Measurements from ENCODE around the gene PPP1R9B. TPM values are rescaled to one million over a fixed set of nuclear protein-coding genes. Genes with fewer than 3 reads are reported as not detected.

Gene PPP1R9B
- total and polyA plus RNA-seq, 2 donors (not counting 1 experiment from before 2014, with no cell fraction given): 80.7 to 220 TPM

DNA sequence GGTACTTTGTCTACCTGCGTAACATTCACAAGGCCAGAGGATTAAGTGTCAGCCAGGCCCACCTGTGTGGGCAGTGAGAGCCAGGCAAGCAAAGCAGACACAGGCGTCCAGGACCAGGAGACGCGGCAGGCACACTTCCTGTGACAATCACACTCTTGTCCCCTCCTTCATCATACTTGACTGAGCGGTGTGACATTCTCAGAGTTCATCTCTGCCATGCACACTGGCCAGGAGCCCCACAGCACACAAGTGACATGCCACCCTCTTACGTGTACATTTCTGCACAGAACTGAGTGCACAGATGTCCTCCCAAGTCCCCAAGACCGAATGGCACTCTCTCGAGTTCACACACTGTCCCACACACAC is 8.7 kb downstream of the PPP1R9B start:
- WGBS (ENCODE audit: insufficient coverage): 41% methylated on average over 6 of the region's 8 CpGs
- Histone ChIP-seq H3K9ac (ENCODE audit: low read length) (no peak overlapping the region), H4K20me1 (ENCODE audit: control insufficient read depth, insufficient read depth, low read length, poor library complexity, severe bottlenecking) (peaks cover 100% of the 10 kb centered on the region), H3K9me3 (ENCODE audit: control extremely low read depth in 1 of 3, control insufficient read depth in 2 of 3, insufficient read depth in 1 of 3, low read length in 2 of 3) (no peaks in the 10 kb centered on the region), H3K4me2 (replicated peaks; ENCODE audit: low read depth, low read length, poor library complexity, severe bottlenecking) (peak overlapping the region; percentile 50), H3K36me3 (replicated peaks in 1 of 2; ENCODE audit: control extremely low read depth in 1 of 2, control insufficient read depth in 1 of 2, extremely low read depth in 1 of 2, insufficient read depth in 2 of 2, low read length in 1 of 2) (peaks cover 4 to 96% of the 10 kb centered on the region in 2 experiments), H2AFZ (ENCODE audit: insufficient read depth, low read depth, low read length, poor library complexity, severe bottlenecking) (no peak overlapping the region), H3K4me3 (ENCODE audit: control extremely low read depth in 1 of 5, extremely low read depth in 1 of 5, insufficient read depth in 1 of 5, low read depth in 2 of 5, low read length in 4 of 5) (no peak overlapping the region), H3K27me3 (replicated peaks in 1 of 4; ENCODE audit: control extremely low read depth in 1 of 4, control insufficient read depth in 3 of 4, insufficient read depth in 4 of 4, low read length in 3 of 4) (no peaks in the 10 kb centered on the region), H3K27ac (ENCODE audit: low read length in 2 of 2) (peak overlapping the region in 1 of 2 donors; percentile 47), H3K4me1 (ENCODE audit: control insufficient read depth in 2 of 2, insufficient read depth in 2 of 2, low read length in 2 of 2) (peaks cover 66 to 75% of the 10 kb centered on the region in 2 donors), H3K79me2 (ENCODE audit: control insufficient read depth, insufficient read depth, low read length) (peaks cover 73% of the 10 kb centered on the region)
- TF ChIP-seq EZH2 (IDR thresholded peaks at IDR 0.05; ENCODE audit: borderline replicate concordance, insufficient read depth, low read depth, low read length, poor library complexity, severe bottlenecking): no peak
- TF ChIP-seq, protein P1, sequence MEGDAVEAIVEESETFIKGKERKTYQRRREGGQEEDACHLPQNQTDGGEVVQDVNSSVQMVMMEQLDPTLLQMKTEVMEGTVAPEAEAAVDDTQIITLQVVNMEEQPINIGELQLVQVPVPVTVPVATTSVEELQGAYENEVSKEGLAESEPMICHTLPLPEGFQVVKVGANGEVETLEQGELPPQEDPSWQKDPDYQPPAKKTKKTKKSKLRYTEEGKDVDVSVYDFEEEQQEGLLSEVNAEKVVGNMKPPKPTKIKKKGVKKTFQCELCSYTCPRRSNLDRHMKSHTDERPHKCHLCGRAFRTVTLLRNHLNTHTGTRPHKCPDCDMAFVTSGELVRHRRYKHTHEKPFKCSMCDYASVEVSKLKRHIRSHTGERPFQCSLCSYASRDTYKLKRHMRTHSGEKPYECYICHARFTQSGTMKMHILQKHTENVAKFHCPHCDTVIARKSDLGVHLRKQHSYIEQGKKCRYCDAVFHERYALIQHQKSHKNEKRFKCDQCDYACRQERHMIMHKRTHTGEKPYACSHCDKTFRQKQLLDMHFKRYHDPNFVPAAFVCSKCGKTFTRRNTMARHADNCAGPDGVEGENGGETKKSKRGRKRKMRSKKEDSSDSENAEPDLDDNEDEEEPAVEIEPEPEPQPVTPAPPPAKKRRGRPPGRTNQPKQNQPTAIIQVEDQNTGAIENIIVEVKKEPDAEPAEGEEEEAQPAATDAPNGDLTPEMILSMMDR (IDR thresholded peaks at IDR 0.05): no peak
- Mint-ChIP-seq H3K9me3 (ENCODE audit: insufficient read depth) (no peaks in the 10 kb centered on the region), H3K4me3 (peak overlapping the region; percentile 55), H3K27ac (peak overlapping the region; percentile 79), H3K4me1 (peaks cover 74% of the 10 kb centered on the region), H3K27me3 (no peaks in the 10 kb centered on the region)
- DNase-seq: no peak
- POLR2A ChIA-PET: interaction anchor here (1.0 to 1.7 kb wide), 3 partner anchors 11 to 22 kb away, joined by 4 to 7 read pairs (median 5); partner anchors contain the start of gene SAMD14
- ATAC-seq (ENCODE audit: low read depth): no peak
- CTCF ChIA-PET: interaction anchor here (1.1 to 3.8 kb wide), 8 partner anchors 10 to 55 kb away, joined by 3 to 79 read pairs (median 7); partner anchors contain the start of gene PPP1R9B
- intact Hi-C loops (cut with micrococcal nuclease): loop anchor here (2.0 kb wide), 2 partner anchors 27 to 57 kb away; no protein-coding TSS in a partner anchor

DNA sequence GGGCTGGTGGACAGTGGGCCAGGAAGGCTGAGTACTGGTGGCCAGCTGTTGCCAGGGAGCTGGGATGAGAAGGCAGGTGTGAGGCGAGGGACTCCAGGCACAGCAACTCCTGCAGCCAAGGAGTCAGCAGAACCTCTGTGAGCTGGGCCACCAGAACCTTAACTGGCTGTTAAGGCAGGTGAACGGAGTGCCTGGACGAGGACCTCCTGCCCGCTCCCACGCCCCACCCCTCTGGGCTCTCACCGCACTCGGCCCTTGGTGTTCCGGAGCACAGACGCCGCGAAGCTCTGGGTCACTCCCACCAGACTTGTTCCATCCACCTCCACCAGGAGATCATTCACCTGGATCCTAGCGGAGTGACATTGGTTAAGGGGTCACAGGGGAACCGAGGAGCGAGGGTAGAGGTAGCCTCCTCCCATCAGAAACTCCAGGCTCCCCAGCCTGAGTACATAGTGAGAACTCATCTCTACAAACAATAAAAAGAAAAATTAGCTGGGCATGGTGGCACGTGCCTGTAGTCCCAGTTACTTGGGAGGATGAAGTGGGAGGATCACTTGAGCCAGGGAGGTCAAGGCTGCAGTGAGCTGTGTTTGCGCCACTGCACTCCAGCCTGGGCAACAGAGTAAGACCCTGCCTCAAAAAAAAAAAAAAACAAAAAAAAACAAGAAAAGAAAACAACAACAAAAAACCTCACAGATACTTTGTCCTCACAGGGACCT is 9.3 kb downstream of the PPP1R9B start:
- WGBS (ENCODE audit: insufficient coverage): 91% methylated on average over 7 of the region's 16 CpGs
- H3K27ac ChIP-seq (ENCODE audit: low read length in 2 of 2): peak overlapping the region in 1 of 2 donors; percentile 47

More for the DNA sequence above, 9.3 kb downstream of the PPP1R9B start:
- H3K4me1 Mint-ChIP-seq: peaks cover 71% of the 10 kb centered on the region
- peak overlapping the region; percentile 64 for H3K4me3 Mint-ChIP-seq
- intact Hi-C loops (cut with micrococcal nuclease): loop anchor here (2.0 kb wide), 2 partner anchors 28 to 58 kb away; no protein-coding TSS in a partner anchor
- Histone ChIP-seq H3K9ac (ENCODE audit: low read length) (no peak overlapping the region), H3K4me3 (ENCODE audit: control extremely low read depth in 1 of 5, extremely low read depth in 1 of 5, insufficient read depth in 1 of 5, low read depth in 2 of 5, low read length in 4 of 5) (no peak overlapping the region), H3K36me3 (replicated peaks in 1 of 2; ENCODE audit: control extremely low read depth in 1 of 2, control insufficient read depth in 1 of 2, extremely low read depth in 1 of 2, insufficient read depth in 2 of 2, low read length in 1 of 2) (peaks cover 5 to 97% of the 10 kb centered on the region in 2 experiments), H3K9me3 (ENCODE audit: control extremely low read depth in 1 of 3, control insufficient read depth in 2 of 3, insufficient read depth in 1 of 3, low read length in 2 of 3) (no peaks in the 10 kb centered on the region), H3K4me2 (replicated peaks; ENCODE audit: low read depth, low read length, poor library complexity, severe bottlenecking) (peak overlapping the region; percentile 63), H3K27me3 (replicated peaks in 1 of 4; ENCODE audit: control extremely low read depth in 1 of 4, control insufficient read depth in 3 of 4, insufficient read depth in 4 of 4, low read length in 3 of 4) (no peaks in the 10 kb centered on the region), H2AFZ (ENCODE audit: insufficient read depth, low read depth, low read length, poor library complexity, severe bottlenecking) (no peak overlapping the region), H3K4me1 (ENCODE audit: control insufficient read depth in 2 of 2, insufficient read depth in 2 of 2, low read length in 2 of 2) (peaks cover 61 to 70% of the 10 kb centered on the region in 2 donors), H4K20me1 (ENCODE audit: control insufficient read depth, insufficient read depth, low read length, poor library complexity, severe bottlenecking) (peaks cover 100% of the 10 kb centered on the region), H3K79me2 (ENCODE audit: control insufficient read depth, insufficient read depth, low read length) (peaks cover 68% of the 10 kb centered on the region)
- POLR2A ChIA-PET: interaction anchor here (0.8 to 1.5 kb wide), 3 partner anchors 21 to 26 kb away, joined by 3 to 7 read pairs (median 4); no protein-coding TSS in a partner anchor
- TF ChIP-seq EZH2 (IDR thresholded peaks at IDR 0.05; ENCODE audit: borderline replicate concordance, insufficient read depth, low read depth, low read length, poor library complexity, severe bottlenecking): no peak
- TF ChIP-seq, protein P1 (IDR thresholded peaks at IDR 0.05): no peak
- DNase-seq (no peak), ATAC-seq (ENCODE audit: low read depth) (no peak)
- H3K27me3 Mint-ChIP-seq: no peaks in the 10 kb centered on the region
- CTCF ChIA-PET: interaction anchor here (0.7 to 3.8 kb wide), 8 partner anchors 11 to 55 kb away, joined by 3 to 79 read pairs (median 7); partner anchors contain the start of genes PPP1R9B and SAMD14
- no peaks in the 10 kb centered on the region for H3K9me3 Mint-ChIP-seq (ENCODE audit: insufficient read depth)
- H3K27ac Mint-ChIP-seq: peak overlapping the region; percentile 81
